GM18951 (cell line): Measurements from ENCODE around the gene KRT24.
"Not testable (repeated sequence)": the region's sequence is repeated elsewhere in the genome, so short reads cannot be mapped to it uniquely, and the experiment has no call there.

Experiments used
- POLR2A ChIP-seq: IDR thresholded peaks from 4 replicates; pipeline ENCODE4 v1.6.1; 2011; ENCODE audit warnings: mild to moderate bottlenecking; ENCODE audit not compliant: insufficient read length, insufficient read depth; ENCODE audit errors: extremely low read depth
- in situ Hi-C: fragments of 300-500 bp; cut with MboI; formaldehyde crosslinking; loops from one replicate; pipeline ENCODE4 v1.12.0; 2022; ENCODE audit warnings: low sequenced_read_pairs, mixed read lengths, inconsistent platforms; ENCODE audit not compliant: unreplicated experiment

Gene KRT24

GRCh38 chr17:40703652-40704051, at the start of gene KRT24:
Gene KRT24, minus strand, starts transcription at chr17:40703752. Its CDS starts 59 bp downstream, at chr17:40703693.
- TF ChIP-seq POLR2A, result no peak

GRCh38 chr17:40751065-40751464, 47.5 kb upstream of the KRT24 start:
- in situ Hi-C loops, result no loop called here
- TF ChIP-seq POLR2A, result no peak

More at GRCh38 chr17:40703652-40704051, at the start of gene KRT24:
- in situ Hi-C loops, result no loop called here

- no peak for TF ChIP-seq POLR2A
- in situ Hi-C loops, result no loop called here
Observed at GRCh38 chr17:40750391-40750790, 46.8 kb upstream of the KRT24 start.

- in situ Hi-C loops, result not testable (repeated sequence)
Observed at GRCh38 chr17:40748666-40749065, 45.1 kb upstream of the KRT24 start.

- in situ Hi-C loops, result no loop called here
- TF ChIP-seq POLR2A, result no peak
Observed at GRCh38 chr17:40738553-40738952, 35.0 kb upstream of the KRT24 start.

GRCh38 chr17:40735016-40735415, 31.5 kb upstream of the KRT24 start:
- in situ Hi-C loops, result no loop called here
- TF ChIP-seq POLR2A, result no peak

- TF ChIP-seq POLR2A, result no peak
- in situ Hi-C loops, result loop anchor here (5.0 kb wide), 1 partner anchor 543 kb away; the partner anchor contains the start of gene KRTAP9-7
Observed at GRCh38 chr17:40734018-40734417, 30.5 kb upstream of the KRT24 start.

GRCh38 chr17:40730970-40731369, 27.4 kb upstream of the KRT24 start:
- TF ChIP-seq POLR2A, result no peak
- in situ Hi-C loops, result loop anchor here (5.0 kb wide), 1 partner anchor 546 kb away; the partner anchor contains the start of gene KRTAP9-7

- in situ Hi-C loops, result no loop called here
- TF ChIP-seq POLR2A, result no peak
Observed at GRCh38 chr17:40727447-40728231, 24.1 kb upstream of the KRT24 start.

- TF ChIP-seq POLR2A, result no peak
- in situ Hi-C loops, result no loop called here
Observed at GRCh38 chr17:40726919-40727318, 23.4 kb upstream of the KRT24 start.

- TF ChIP-seq POLR2A, result no peak
- in situ Hi-C loops, result no loop called here
Observed at GRCh38 chr17:40724656-40725055, 21.1 kb upstream of the KRT24 start.

- in situ Hi-C loops, result no loop called here
Observed at GRCh38 chr17:40722241-40722640, 18.7 kb upstream of the KRT24 start.

GRCh38 chr17:40720899-40721298, 17.3 kb upstream of the KRT24 start:
- in situ Hi-C loops, result no loop called here
- TF ChIP-seq POLR2A, result no peak

More at GRCh38 chr17:40722241-40722640, 18.7 kb upstream of the KRT24 start:
- TF ChIP-seq POLR2A, result no peak

GRCh38 chr17:40718930-40719329, 15.4 kb upstream of the KRT24 start:
- in situ Hi-C loops, result no loop called here
- TF ChIP-seq POLR2A, result no peak
